ENCODE data around the gene ZNF496.

DNA sequence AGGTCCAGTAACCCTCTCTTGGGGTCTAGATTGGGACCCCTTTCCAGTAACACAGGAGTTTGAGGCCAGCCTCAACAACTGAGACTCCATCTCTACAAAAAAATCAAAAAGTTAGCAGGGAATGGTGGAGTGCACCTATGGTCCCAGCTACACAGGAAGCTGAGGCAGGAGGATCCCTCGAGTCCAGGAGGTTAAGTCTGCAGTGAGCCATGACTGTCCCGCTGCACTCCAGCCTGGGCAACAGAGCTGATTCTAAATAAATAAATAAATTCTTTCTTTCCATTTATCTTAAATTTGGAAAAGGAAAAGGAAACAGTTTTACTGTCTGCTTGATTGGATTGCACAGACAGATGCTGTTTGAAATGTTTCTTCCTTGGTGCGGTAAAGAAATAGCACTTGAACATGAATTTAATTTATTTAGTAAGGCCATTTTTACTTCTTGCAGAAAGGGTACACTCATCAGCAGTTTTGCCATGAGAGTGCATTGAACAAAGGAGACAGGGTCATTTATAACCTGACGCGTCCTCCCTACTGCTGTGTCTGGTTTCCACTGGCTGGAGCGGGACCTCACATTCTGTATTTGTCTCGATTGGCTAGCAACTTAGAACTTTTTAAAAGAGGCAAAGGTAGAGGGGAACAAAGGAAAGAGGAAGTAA lies 37.0 kb upstream of the ZNF496 start:
- TF ChIP-seq, protein P1, sequence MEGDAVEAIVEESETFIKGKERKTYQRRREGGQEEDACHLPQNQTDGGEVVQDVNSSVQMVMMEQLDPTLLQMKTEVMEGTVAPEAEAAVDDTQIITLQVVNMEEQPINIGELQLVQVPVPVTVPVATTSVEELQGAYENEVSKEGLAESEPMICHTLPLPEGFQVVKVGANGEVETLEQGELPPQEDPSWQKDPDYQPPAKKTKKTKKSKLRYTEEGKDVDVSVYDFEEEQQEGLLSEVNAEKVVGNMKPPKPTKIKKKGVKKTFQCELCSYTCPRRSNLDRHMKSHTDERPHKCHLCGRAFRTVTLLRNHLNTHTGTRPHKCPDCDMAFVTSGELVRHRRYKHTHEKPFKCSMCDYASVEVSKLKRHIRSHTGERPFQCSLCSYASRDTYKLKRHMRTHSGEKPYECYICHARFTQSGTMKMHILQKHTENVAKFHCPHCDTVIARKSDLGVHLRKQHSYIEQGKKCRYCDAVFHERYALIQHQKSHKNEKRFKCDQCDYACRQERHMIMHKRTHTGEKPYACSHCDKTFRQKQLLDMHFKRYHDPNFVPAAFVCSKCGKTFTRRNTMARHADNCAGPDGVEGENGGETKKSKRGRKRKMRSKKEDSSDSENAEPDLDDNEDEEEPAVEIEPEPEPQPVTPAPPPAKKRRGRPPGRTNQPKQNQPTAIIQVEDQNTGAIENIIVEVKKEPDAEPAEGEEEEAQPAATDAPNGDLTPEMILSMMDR (IDR thresholded peaks at IDR 0.05 in 4 of 5, conservative IDR thresholded peaks at IDR 0.05 in 1 of 5): no peak
- TF ChIP-seq POLR2A (IDR thresholded peaks at IDR 0.05): no peak

Measured in gastrocnemius medialis (tissue), 4 donors.